HG03521 (cell line): Measurements from ENCODE around the gene RDH12.
"Not testable (repeated sequence)": the region's sequence is repeated elsewhere in the genome, so short reads cannot be mapped to it uniquely, and the experiment has no call there.

Experiments used
- ATAC-seq: cut with Tn5 transposase; IDR thresholded peaks from one replicate; pipeline ENCODE4 v1.9.1; 2021; ENCODE audit warnings: mild to moderate bottlenecking, moderate library complexity; ENCODE audit not compliant: unreplicated experiment

The RDH12 gene

GRCh38 chr14:67701492-67701891, at the start of gene RDH12:
Gene RDH12 (plus strand): TSS chr14:67701886. CDS start chr14:67722643, 20,757 bp downstream.
- ATAC-seq = not testable (repeated sequence)

- ATAC-seq = no peak
Observed at GRCh38 chr14:67652189-67652588, 49.5 kb upstream of the RDH12 start.

- ATAC-seq = no peak
Observed at GRCh38 chr14:67653651-67654280, 47.9 kb upstream of the RDH12 start.

GRCh38 chr14:67663633-67664032, 38.1 kb upstream of the RDH12 start:
- no peak for ATAC-seq

GRCh38 chr14:67665868-67666267, 35.8 kb upstream of the RDH12 start:
- no peak for ATAC-seq

GRCh38 chr14:67666750-67667449, 34.8 kb upstream of the RDH12 start:
- peak; percentile 59 for ATAC-seq

GRCh38 chr14:67668559-67668958, 33.1 kb upstream of the RDH12 start:
- ATAC-seq = no peak

GRCh38 chr14:67673451-67673850, 28.2 kb upstream of the RDH12 start:
- ATAC-seq = no peak

- peak; percentile 45 for ATAC-seq
Observed at GRCh38 chr14:67674139-67674479, 27.6 kb upstream of the RDH12 start.

GRCh38 chr14:67674480-67675218, 27.0 kb upstream of the RDH12 start, which contains the start of gene VTI1B:
Gene VTI1B (minus strand): TSS chr14:67674632. CDS start chr14:67674489, 143 bp downstream.
- peak; percentile 84 for ATAC-seq

GRCh38 chr14:67675219-67675582, 26.5 kb upstream of the RDH12 start:
- no peak for ATAC-seq

- ATAC-seq = no peak
Observed at GRCh38 chr14:67679006-67679405, 22.7 kb upstream of the RDH12 start.

GRCh38 chr14:67680121-67680602, 21.5 kb upstream of the RDH12 start:
- ATAC-seq = peak; percentile 90

- ATAC-seq = no peak
Observed at GRCh38 chr14:67680941-67681340, 20.7 kb upstream of the RDH12 start.

GRCh38 chr14:67683842-67684241, 17.8 kb upstream of the RDH12 start:
- ATAC-seq = no peak

- no peak for ATAC-seq
Observed at GRCh38 chr14:67690011-67690410, 11.7 kb upstream of the RDH12 start.

GRCh38 chr14:67694791-67695393, 6.8 kb upstream of the RDH12 start:
- ATAC-seq = peak; percentile 86

- peak; percentile 72 for ATAC-seq
Observed at GRCh38 chr14:67695394-67695949, 6.2 kb upstream of the RDH12 start, which contains the start of gene RDH11. Gene RDH11 (minus strand): TSS chr14:67695764. CDS start chr14:67695703, 61 bp downstream.

GRCh38 chr14:67697006-67697405, 4.7 kb upstream of the RDH12 start:
- no peak for ATAC-seq

- no peak for ATAC-seq
Observed at GRCh38 chr14:67698179-67698578, 3.5 kb upstream of the RDH12 start.

GRCh38 chr14:67703997-67704396, 2.3 kb downstream of the RDH12 start:
- ATAC-seq = no peak
